ENCODE results near the gene RBM11. TPM values are rescaled to one million over a fixed set of nuclear protein-coding genes. Genes with fewer than 3 reads are reported as not detected.

RBM11 gene
- total and polyA plus RNA-seq, 2 donors (not counting 3 experiments of a cell fraction or from before 2014, with no cell fraction given): not detected

DNA sequence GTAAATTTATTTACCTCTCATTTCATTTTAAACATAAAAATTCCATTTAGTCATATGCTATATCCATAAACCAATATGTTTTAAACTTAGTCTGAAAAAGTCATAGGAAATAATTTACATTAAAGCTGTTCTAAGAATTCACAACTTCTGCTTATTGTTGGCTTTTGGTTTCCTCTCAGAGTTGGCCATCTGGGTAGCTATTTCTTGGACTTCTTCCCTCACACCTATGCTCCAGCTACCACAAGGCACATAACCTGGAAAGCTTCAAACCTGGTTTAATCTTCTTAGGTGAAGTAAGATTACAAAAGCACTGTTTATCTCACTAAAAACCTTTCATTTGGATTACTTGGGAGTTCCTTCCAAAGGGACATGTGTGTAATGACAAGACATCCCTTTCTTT, 29.8 kb downstream of the RBM11 start:
- no peaks in the 10 kb centered on the region for H4K20me1 ChIP-seq (replicated peaks; ENCODE audit: control insufficient read depth, extremely low read depth, insufficient read depth, low read length)
- CTCF ChIA-PET: no interaction called here
- no peak overlapping the region for H3K4me3 ChIP-seq (replicated peaks in 1 of 3; ENCODE audit: insufficient read depth in 1 of 3, low read depth in 1 of 3, low read length in 3 of 3)
- no peak for FAIRE-seq
- dilution Hi-C loops (cut with MboI; ENCODE audit: extremely low pct_ligation_motif_present, low sequenced_read_pairs): no loop called here
- H3K36me3 ChIP-seq (ENCODE audit: control insufficient read depth in 2 of 2, extremely low read depth in 1 of 2, insufficient read depth in 2 of 2, low read length in 2 of 2): no peaks in the 10 kb centered on the region
- no peak overlapping the region for H2AFZ ChIP-seq (ENCODE audit: low read depth, low read length)
- TF ChIP-seq MAX (IDR thresholded peaks at IDR 0.05; ENCODE audit: insufficient read depth, insufficient read length) (no peak), GATA2 (IDR thresholded peaks at IDR 0.05; ENCODE audit: insufficient read depth, insufficient read length, low read depth, low read length) (no peak), POLR2AphosphoS5 (IDR thresholded peaks at IDR 0.05; ENCODE audit: insufficient read depth, low read depth, low read length) (no peak), POLR2A (IDR thresholded peaks at IDR 0.05; ENCODE audit: low read depth, low read length) (no peak), MYC (IDR thresholded peaks at IDR 0.05; ENCODE audit: low read depth, low read length) (no peak), JUN (IDR thresholded peaks at IDR 0.05; ENCODE audit: borderline replicate concordance, insufficient read depth, insufficient read length, low read depth) (no peak), EZH2 (IDR thresholded peaks at IDR 0.05; ENCODE audit: borderline replicate concordance, low read depth, low read length, severe bottlenecking) (no peak), FOS (IDR thresholded peaks at IDR 0.05; ENCODE audit: borderline replicate concordance, insufficient read depth, low read length) (no peak)
- TF ChIP-seq, protein P1, sequence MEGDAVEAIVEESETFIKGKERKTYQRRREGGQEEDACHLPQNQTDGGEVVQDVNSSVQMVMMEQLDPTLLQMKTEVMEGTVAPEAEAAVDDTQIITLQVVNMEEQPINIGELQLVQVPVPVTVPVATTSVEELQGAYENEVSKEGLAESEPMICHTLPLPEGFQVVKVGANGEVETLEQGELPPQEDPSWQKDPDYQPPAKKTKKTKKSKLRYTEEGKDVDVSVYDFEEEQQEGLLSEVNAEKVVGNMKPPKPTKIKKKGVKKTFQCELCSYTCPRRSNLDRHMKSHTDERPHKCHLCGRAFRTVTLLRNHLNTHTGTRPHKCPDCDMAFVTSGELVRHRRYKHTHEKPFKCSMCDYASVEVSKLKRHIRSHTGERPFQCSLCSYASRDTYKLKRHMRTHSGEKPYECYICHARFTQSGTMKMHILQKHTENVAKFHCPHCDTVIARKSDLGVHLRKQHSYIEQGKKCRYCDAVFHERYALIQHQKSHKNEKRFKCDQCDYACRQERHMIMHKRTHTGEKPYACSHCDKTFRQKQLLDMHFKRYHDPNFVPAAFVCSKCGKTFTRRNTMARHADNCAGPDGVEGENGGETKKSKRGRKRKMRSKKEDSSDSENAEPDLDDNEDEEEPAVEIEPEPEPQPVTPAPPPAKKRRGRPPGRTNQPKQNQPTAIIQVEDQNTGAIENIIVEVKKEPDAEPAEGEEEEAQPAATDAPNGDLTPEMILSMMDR (IDR thresholded peaks at IDR 0.05; ENCODE audit: extremely low read depth in 1 of 2, insufficient read depth in 1 of 2, low read depth in 1 of 2, low read length in 2 of 2): no peak
- no peak overlapping the region for H3K9ac ChIP-seq (replicated peaks; ENCODE audit: extremely low read depth, insufficient read depth, low read length)
- H3K79me2 ChIP-seq (ENCODE audit: control insufficient read depth, insufficient read depth, low read length): no peaks in the 10 kb centered on the region
- POLR2A ChIA-PET: no interaction called here
- intact Hi-C loops (cut with micrococcal nuclease): no loop called here
- no peak overlapping the region for H3K4me2 ChIP-seq (ENCODE audit: insufficient read depth, low read length)
- no peaks in the 10 kb centered on the region for H3K4me1 ChIP-seq (ENCODE audit: control insufficient read depth, extremely low read depth, insufficient read depth, low read length)
- H3K9me3 ChIP-seq (replicated peaks; ENCODE audit: control insufficient read depth, insufficient read depth, low read length): no peaks in the 10 kb centered on the region
- no peaks in the 10 kb centered on the region for H3K27me3 ChIP-seq (ENCODE audit: control insufficient read depth in 2 of 2, insufficient read depth in 2 of 2, low read length in 2 of 2)
- H3K9me1 ChIP-seq (replicated peaks; ENCODE audit: control insufficient read depth, extremely low read depth, insufficient read depth, low read length): no peaks in the 10 kb centered on the region
- DNase-seq (ENCODE audit: low read depth, low spot score): no peak
- no peak overlapping the region for H3K27ac ChIP-seq (ENCODE audit: insufficient read depth, low read depth, low read length)
- BruUV-seq (replicated peaks): no TSS peak
